ENCODE data around the gene ZAP70.

DNA sequence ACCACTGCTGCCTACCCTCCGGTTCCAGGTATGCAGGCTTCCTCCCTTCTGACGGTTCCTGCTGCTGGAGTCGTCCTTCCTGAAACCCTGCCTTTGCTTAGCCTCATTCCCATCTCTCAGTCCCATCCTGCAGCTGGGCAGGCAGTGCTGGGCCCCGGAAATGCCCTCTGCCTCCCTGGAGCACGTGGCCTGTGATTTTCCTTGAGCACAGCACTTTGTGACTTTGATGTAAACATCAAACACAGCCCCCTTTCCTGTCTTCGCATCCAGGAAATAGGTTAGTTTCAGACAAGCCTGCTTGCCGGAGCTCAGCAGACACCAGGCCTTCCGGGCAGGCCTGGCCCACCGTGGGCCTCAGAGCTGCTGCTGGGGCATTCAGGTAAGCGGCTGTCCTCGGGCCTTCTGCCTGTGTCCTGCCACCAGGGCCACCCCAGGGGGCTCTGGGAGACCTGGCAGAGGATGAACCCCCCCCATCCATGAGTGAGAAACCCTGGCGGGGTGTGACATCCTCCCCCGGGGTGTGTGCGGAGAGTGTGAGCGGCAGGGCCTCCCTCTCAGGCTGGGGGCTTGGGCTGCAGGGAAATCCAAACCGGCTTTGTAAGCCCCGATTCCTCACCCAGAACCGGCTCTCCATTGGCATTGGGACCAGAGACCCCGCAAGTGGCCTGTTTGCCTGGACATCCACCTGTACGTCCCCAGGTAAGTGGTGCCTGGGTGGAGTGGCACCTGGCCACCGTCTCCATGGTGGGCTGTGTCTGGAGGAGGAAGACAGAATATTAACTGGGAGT, at the start of gene ZAP70:
- no peak for TF ChIP-seq POLR2AphosphoS5 (IDR thresholded peaks at IDR 0.05)
- no peak for TF ChIP-seq CTCF (IDR thresholded peaks at IDR 0.05)
- TF ChIP-seq POLR2A (IDR thresholded peaks at IDR 0.05) = no peak
- TF ChIP-seq EP300 (IDR thresholded peaks at IDR 0.05) = no peak

Measured in gastroesophageal sphincter (tissue), 3 donors.